K562 (cell line): ENCODE data around the gene CACNG7. TPM values are rescaled to one million over a fixed set of nuclear protein-coding genes. Genes with fewer than 3 reads are reported as not detected.

Source experiments
- ATF7 ChIP-seq: fragments of 450-650 bp; IDR thresholded peaks from 2 replicates; pipeline ENCODE4 v1.7.1; 2014; ENCODE audit warnings: mild to moderate bottlenecking, moderate library complexity
- BCL6 ChIP-seq: fragments of 250-450 bp; sonication (Bioruptor Pico); IDR thresholded peaks from 2 replicates; pipeline ENCODE4 v1.4.0; 2020
- BRF1 ChIP-seq: IDR thresholded peaks from 3 replicates; pipeline ENCODE4 v1.6.1; 2011; ENCODE audit warnings: borderline replicate concordance, mild to moderate bottlenecking; ENCODE audit not compliant: insufficient read length; ENCODE audit errors: extremely low read depth
- FOXK2 ChIP-seq, 2 experiments: fragments of 450-650 bp; IDR thresholded peaks in 1 of 2; conservative IDR thresholded peaks in 1 of 2; 2 replicates each; pipeline ENCODE4 v1.6.1; 2016; ENCODE audit warnings: low read depth in 2 of 2, mild to moderate bottlenecking in 1 of 2
- HDAC8 ChIP-seq: fragments of 450-650 bp; IDR thresholded peaks from 2 replicates; pipeline ENCODE4 v1.6.1; 2016; ENCODE audit warnings: mild to moderate bottlenecking, missing genetic modification characterization, moderate library complexity, missing compliant biosample characterization
- IRF2 ChIP-seq: sonication (generic); formaldehyde crosslinking; IDR thresholded peaks from 2 replicates; pipeline ENCODE4 v1.8.1; 2022; ENCODE audit warnings: mild to moderate bottlenecking, missing genetic modification reagents
- KDM2B ChIP-seq: fragments of 250-450 bp; sonication (Bioruptor Pico); IDR thresholded peaks from 2 replicates; pipeline ENCODE4 v1.8.0; 2021; ENCODE audit warnings: mild to moderate bottlenecking, moderate library complexity
- KLF10 ChIP-seq: fragments of 250-450 bp; sonication (Bioruptor Pico); IDR thresholded peaks from 2 replicates; pipeline ENCODE4 v1.6.1; 2021; ENCODE audit warnings: matching md5 sums
- MAZ ChIP-seq, 2 experiments: fragments of 450-650 bp in 1 of 2; sonication (generic) in 1 of 2; formaldehyde crosslinking; IDR thresholded peaks in 1 of 2; conservative IDR thresholded peaks in 1 of 2; 2 replicates each; pipeline versions ENCODE4 v1.4.0 to v1.5.0; 2020; ENCODE audit warnings: mild to moderate bottlenecking in 1 of 2, missing genetic modification reagents in 1 of 2
- MEIS2 ChIP-seq: fragments of 450-650 bp; IDR thresholded peaks from 2 replicates; pipeline ENCODE4 v1.6.1; 2014; ENCODE audit warnings: mild to moderate bottlenecking; ENCODE audit not compliant: partially characterized antibody
- POLR2AphosphoS5 ChIP-seq: IDR thresholded peaks from 2 replicates; pipeline ENCODE4 v1.6.1; 2011; ENCODE audit warnings: mild to moderate bottlenecking, low read depth, low read length, moderate library complexity; ENCODE audit not compliant: control insufficient read depth, insufficient read depth
- RAD21 ChIP-seq, 2 experiments: fragments of 250-450 bp in 1 of 2; fragments of 450-650 bp in 1 of 2; sonication (Bioruptor Pico) in 1 of 2; formaldehyde crosslinking in 1 of 2; IDR thresholded peaks in 1 of 2; conservative IDR thresholded peaks in 1 of 2; 2 replicates each; pipeline versions ENCODE4 v1.4.0 to v1.8.0; 2020 to 2022; ENCODE audit warnings: mild to moderate bottlenecking in 2 of 2, moderate library complexity in 1 of 2
- RB1 ChIP-seq: fragments of 450-650 bp; IDR thresholded peaks from 2 replicates; pipeline ENCODE4 v1.6.1; 2017; ENCODE audit warnings: low read depth, mild to moderate bottlenecking
- SAP30 ChIP-seq: fragments of 200-600 bp; sonication (generic); IDR thresholded peaks from 2 replicates; pipeline ENCODE4 v1.6.1; 2012; ENCODE audit warnings: borderline replicate concordance, low read depth, mild to moderate bottlenecking, moderate library complexity, low read length, control low read depth, inconsistent platforms; ENCODE audit not compliant: insufficient read depth, poor library complexity, severe bottlenecking
- SMAD2 ChIP-seq: fragments of 150-350 bp; IDR thresholded peaks from 2 replicates; pipeline ENCODE4 v1.6.1; 2014; ENCODE audit warnings: low read depth, mild to moderate bottlenecking, low read length
- SMAD4 ChIP-seq: fragments of 250-450 bp; sonication (Bioruptor Pico); conservative IDR thresholded peaks from 2 replicates; pipeline ENCODE4 v1.8.0; 2021; ENCODE audit warnings: inconsistent platforms, mild to moderate bottlenecking, moderate library complexity
- ZKSCAN1 ChIP-seq: fragments of 150-350 bp; IDR thresholded peaks from 2 replicates; pipeline ENCODE4 v1.6.1; 2016; ENCODE audit warnings: low read depth, low read length
- ZKSCAN8 ChIP-seq: fragments of 200-800 bp; sonication (Bioruptor generic); IDR thresholded peaks from 2 replicates; pipeline ENCODE4 v1.6.1; 2016; ENCODE audit warnings: missing genetic modification characterization, missing compliant biosample characterization
- ZNF668 ChIP-seq: fragments of 250-450 bp; sonication (Bioruptor Pico); IDR thresholded peaks from 2 replicates; pipeline ENCODE4 v1.8.0; 2022; ENCODE audit warnings: mild to moderate bottlenecking, inconsistent platforms
- polyA plus RNA-seq, 8 experiments: library from polyadenylated mRNA; depleted of rRNA in 4 of 8; stranded (reverse) in 5 of 8; unstranded in 3 of 8; fragments of >200 nt; fragmentation: Nextera tagmentation in 2 of 8; fragmentation: Illumina TruSeq in 1 of 8; extraction: Ambion mirVana in 2 of 8; extraction: Trizol in 1 of 8; gene quantifications; 2 replicates each; pipeline versions ENCODE4 v1.2.1 to v1.2.3, GENCODE V29; 2011 to 2014; ENCODE audit warnings: inconsistent platforms in 1 of 8, missing spikeins in 1 of 8
- total RNA-seq, 7 experiments: library from RNA; depleted of rRNA in 6 of 7; stranded (reverse); fragments of >200 nt in 6 of 7; fragmentation: Illumina TruSeq in 2 of 7; extraction: Trizol in 2 of 7; gene quantifications; 2 replicates each; pipeline versions ENCODE4 v1.2.1 to v1.2.3, GENCODE V29; 2011 to 2021; ENCODE audit warnings: low replicate concordance in 1 of 7
- TF ChIP-seq, protein P1 (sequence below): fragments of 200-800 bp; sonication (Bioruptor generic); IDR thresholded peaks from 2 replicates; pipeline ENCODE4 v1.6.1; 2016; ENCODE audit warnings: missing genetic modification characterization, missing compliant biosample characterization
- TF ChIP-seq, protein P2 (sequence below), 2 experiments: IDR thresholded peaks; 2 replicates each; pipeline ENCODE4 v1.6.1; 2011; ENCODE audit warnings: borderline replicate concordance in 1 of 2, control low read depth in 1 of 2, low read depth in 1 of 2, low read length in 1 of 2, mild to moderate bottlenecking in 1 of 2, mixed read lengths in 1 of 2, moderate library complexity in 1 of 2; ENCODE audit not compliant: insufficient read depth in 1 of 2, insufficient read length in 1 of 2, poor library complexity in 1 of 2, severe bottlenecking in 1 of 2; ENCODE audit errors: extremely low read depth in 1 of 2

Gene CACNG7
- total and polyA plus RNA-seq, 9 of the 15 experiments (the other 6 are each of a cell fraction or from before 2014, with no cell fraction given) = not detected

- no peak for TF ChIP-seq ZNF668 (CRISPR knock-in tag)
- TF ChIP-seq ATF7 = peak; percentile 87
- no peak for TF ChIP-seq IRF2 (CRISPR knock-in tag)
- TF ChIP-seq KDM2B (CRISPR knock-in tag) = no peak
- TF ChIP-seq RB1 = 0 out of 2 replicates have a peak, but pooled peaks have one; percentile 11
- TF ChIP-seq, protein P1, sequence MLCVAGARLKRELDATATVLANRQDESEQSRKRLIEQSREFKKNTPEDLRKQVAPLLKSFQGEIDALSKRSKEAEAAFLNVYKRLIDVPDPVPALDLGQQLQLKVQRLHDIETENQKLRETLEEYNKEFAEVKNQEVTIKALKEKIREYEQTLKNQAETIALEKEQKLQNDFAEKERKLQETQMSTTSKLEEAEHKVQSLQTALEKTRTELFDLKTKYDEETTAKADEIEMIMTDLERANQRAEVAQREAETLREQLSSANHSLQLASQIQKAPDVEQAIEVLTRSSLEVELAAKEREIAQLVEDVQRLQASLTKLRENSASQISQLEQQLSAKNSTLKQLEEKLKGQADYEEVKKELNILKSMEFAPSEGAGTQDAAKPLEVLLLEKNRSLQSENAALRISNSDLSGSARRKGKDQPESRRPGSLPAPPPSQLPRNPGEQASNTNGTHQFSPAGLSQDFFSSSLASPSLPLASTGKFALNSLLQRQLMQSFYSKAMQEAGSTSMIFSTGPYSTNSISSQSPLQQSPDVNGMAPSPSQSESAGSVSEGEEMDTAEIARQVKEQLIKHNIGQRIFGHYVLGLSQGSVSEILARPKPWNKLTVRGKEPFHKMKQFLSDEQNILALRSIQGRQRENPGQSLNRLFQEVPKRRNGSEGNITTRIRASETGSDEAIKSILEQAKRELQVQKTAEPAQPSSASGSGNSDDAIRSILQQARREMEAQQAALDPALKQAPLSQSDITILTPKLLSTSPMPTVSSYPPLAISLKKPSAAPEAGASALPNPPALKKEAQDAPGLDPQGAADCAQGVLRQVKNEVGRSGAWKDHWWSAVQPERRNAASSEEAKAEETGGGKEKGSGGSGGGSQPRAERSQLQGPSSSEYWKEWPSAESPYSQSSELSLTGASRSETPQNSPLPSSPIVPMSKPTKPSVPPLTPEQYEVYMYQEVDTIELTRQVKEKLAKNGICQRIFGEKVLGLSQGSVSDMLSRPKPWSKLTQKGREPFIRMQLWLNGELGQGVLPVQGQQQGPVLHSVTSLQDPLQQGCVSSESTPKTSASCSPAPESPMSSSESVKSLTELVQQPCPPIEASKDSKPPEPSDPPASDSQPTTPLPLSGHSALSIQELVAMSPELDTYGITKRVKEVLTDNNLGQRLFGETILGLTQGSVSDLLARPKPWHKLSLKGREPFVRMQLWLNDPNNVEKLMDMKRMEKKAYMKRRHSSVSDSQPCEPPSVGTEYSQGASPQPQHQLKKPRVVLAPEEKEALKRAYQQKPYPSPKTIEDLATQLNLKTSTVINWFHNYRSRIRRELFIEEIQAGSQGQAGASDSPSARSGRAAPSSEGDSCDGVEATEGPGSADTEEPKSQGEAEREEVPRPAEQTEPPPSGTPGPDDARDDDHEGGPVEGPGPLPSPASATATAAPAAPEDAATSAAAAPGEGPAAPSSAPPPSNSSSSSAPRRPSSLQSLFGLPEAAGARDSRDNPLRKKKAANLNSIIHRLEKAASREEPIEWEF (CRISPR knock-in tag) = no peak
- peak; percentile 68 for TF ChIP-seq SMAD4 (CRISPR knock-in tag)
- no peak for TF ChIP-seq HDAC8 (tag)
- no peak for TF ChIP-seq BRF1
- no peak for TF ChIP-seq BCL6 (CRISPR knock-in tag)
- 0 out of 2 replicates have a peak, but pooled peaks have one; percentile 20 for TF ChIP-seq ZKSCAN1
- peak; percentile 27 for TF ChIP-seq SAP30
- TF ChIP-seq POLR2AphosphoS5 = peak; percentile 72; the same call in 1 of the 2 replicates
- peak; percentile 66 to 67 for TF ChIP-seq FOXK2 (conservative IDR thresholded peaks at IDR 0.05 in 1 of 2, IDR thresholded peaks at IDR 0.05 in 1 of 2; ENCODE audit: low read depth in 2 of 2)
- no peak for TF ChIP-seq SMAD2
- TF ChIP-seq ZKSCAN8 (CRISPR knock-in tag) = no peak
- TF ChIP-seq KLF10 (CRISPR knock-in tag) = no peak
- no peak for TF ChIP-seq RAD21 (CRISPR knock-in tag; conservative IDR thresholded peaks at IDR 0.05 in 1 of 2, IDR thresholded peaks at IDR 0.05 in 1 of 2)
- peak; percentile 74 to 93 for TF ChIP-seq MAZ (CRISPR knock-in tag; conservative IDR thresholded peaks at IDR 0.05 in 1 of 2, IDR thresholded peaks at IDR 0.05 in 1 of 2)
- TF ChIP-seq, protein P2, sequence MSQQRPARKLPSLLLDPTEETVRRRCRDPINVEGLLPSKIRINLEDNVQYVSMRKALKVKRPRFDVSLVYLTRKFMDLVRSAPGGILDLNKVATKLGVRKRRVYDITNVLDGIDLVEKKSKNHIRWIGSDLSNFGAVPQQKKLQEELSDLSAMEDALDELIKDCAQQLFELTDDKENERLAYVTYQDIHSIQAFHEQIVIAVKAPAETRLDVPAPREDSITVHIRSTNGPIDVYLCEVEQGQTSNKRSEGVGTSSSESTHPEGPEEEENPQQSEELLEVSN (IDR thresholded peaks at IDR 0.05; ENCODE audit: borderline replicate concordance in 1 of 2, extremely low read depth in 1 of 2, insufficient read depth in 1 of 2, insufficient read length in 1 of 2, low read depth in 1 of 2, low read length in 1 of 2, poor library complexity in 1 of 2, severe bottlenecking in 1 of 2) = peak in 1 of 2 experiments; percentile 14
- no peak for TF ChIP-seq MEIS2
Observed at GRCh38 chr19:53867225-53868090, 41.6 kb upstream of the CACNG7 start, which contains the start of gene MYADM (continued).
